ENCODE data around the gene CCDC149.

CCDC149 gene

GRCh38 chr4:24912252-24913118, at the start of gene CCDC149:
Gene CCDC149 (minus strand): TSS chr4:24913042. CDS start chr4:24912864, 178 bp downstream.
- peak within 1 kb of the TSS; percentile 53 for H3K4me3 ChIP-seq (ENCODE audit: control insufficient read depth, low read depth, low read length)
- TF ChIP-seq CTCF (IDR thresholded peaks at IDR 0.05; ENCODE audit: control insufficient read depth, insufficient read depth, low read depth, low read length, missing control alignments): no peak
- DNase-seq (ENCODE audit: low read depth): no peak

GRCh38 chr4:24957886-24958285, 45.0 kb upstream of the CCDC149 start:
- TF ChIP-seq CTCF (IDR thresholded peaks at IDR 0.05; ENCODE audit: control insufficient read depth, insufficient read depth, low read depth, low read length, missing control alignments): no peak
- DNase-seq (ENCODE audit: low read depth): no peak
- no peak overlapping the region for H3K4me3 ChIP-seq (ENCODE audit: control insufficient read depth, low read depth, low read length)

GRCh38 chr4:24956763-24957162, 43.9 kb upstream of the CCDC149 start:
- no peak for TF ChIP-seq CTCF (IDR thresholded peaks at IDR 0.05; ENCODE audit: control insufficient read depth, insufficient read depth, low read depth, low read length, missing control alignments)
- no peak for DNase-seq (ENCODE audit: low read depth)
- no peak overlapping the region for H3K4me3 ChIP-seq (ENCODE audit: control insufficient read depth, low read depth, low read length)

- DNase-seq (ENCODE audit: low read depth): no peak
- TF ChIP-seq CTCF (IDR thresholded peaks at IDR 0.05; ENCODE audit: control insufficient read depth, insufficient read depth, low read depth, low read length, missing control alignments): no peak
- H3K4me3 ChIP-seq (ENCODE audit: control insufficient read depth, low read depth, low read length): no peak overlapping the region
These were observed 43.2 kb upstream of the CCDC149 start for GRCh38 chr4:24956091-24956490.

GRCh38 chr4:24952667-24953066, 39.8 kb upstream of the CCDC149 start:
- H3K4me3 ChIP-seq (ENCODE audit: control insufficient read depth, low read depth, low read length): no peak overlapping the region
- DNase-seq (ENCODE audit: low read depth): no peak
- TF ChIP-seq CTCF (IDR thresholded peaks at IDR 0.05; ENCODE audit: control insufficient read depth, insufficient read depth, low read depth, low read length, missing control alignments): no peak

GRCh38 chr4:24949970-24950369, 37.1 kb upstream of the CCDC149 start:
- no peak for DNase-seq (ENCODE audit: low read depth)
- TF ChIP-seq CTCF (IDR thresholded peaks at IDR 0.05; ENCODE audit: control insufficient read depth, insufficient read depth, low read depth, low read length, missing control alignments): no peak
- no peak overlapping the region for H3K4me3 ChIP-seq (ENCODE audit: control insufficient read depth, low read depth, low read length)

Measured in AG09309 (cell line).